WTC11 (cell line): ENCODE measurements around the gene RASA4B. TPM values are rescaled to one million over a fixed set of nuclear protein-coding genes. Genes with fewer than 3 reads are reported as not detected.

ENCODE experiments used
- ATAC-seq: fragments of 200-7000 bp; cut with Tn5 transposase; 2 replicates; pipeline ENCODE4 v1.10.0; 2021; ENCODE audit warnings: mild to moderate bottlenecking, moderate library complexity
- CTCF ChIA-PET: fragments of 300-600 bp; sonication (Branson Sonifier 250); formaldehyde crosslinking; loops from one replicate; lab custom pipeline; 2021; ENCODE audit warnings: antibody characterized with exemption; lab: Charles Lee
- POLR2A ChIA-PET: fragments of 350-600 bp; sonication (Branson Sonifier 250); formaldehyde crosslinking; loops from one replicate; lab custom pipeline; 2021; ENCODE audit warnings: antibody characterized with exemption; lab: Charles Lee
- DNase-seq: peaks from one replicate; pipeline ENCODE4 v3.0.0; 2021; ENCODE audit warnings: low spot score
- H3K27ac Mint-ChIP-seq: 2 replicates; pipeline ENCODE4 v1.8.0; 2021; ENCODE audit warnings: mixed read lengths
- H3K27me3 Mint-ChIP-seq: 2 replicates; pipeline ENCODE4 v1.8.0; 2021; ENCODE audit warnings: low read depth, mild to moderate bottlenecking, moderate library complexity, mixed read lengths
- H3K36me3 Mint-ChIP-seq: 2 replicates; pipeline ENCODE4 v1.8.0; 2021; ENCODE audit warnings: mixed read lengths
- H3K4me1 Mint-ChIP-seq: 2 replicates; pipeline ENCODE4 v1.8.0; 2022; ENCODE audit warnings: mixed read lengths
- H3K4me3 Mint-ChIP-seq: 2 replicates; pipeline ENCODE4 v1.8.0; 2021; ENCODE audit warnings: mild to moderate bottlenecking, moderate library complexity, mixed read lengths
- H3K9me3 Mint-ChIP-seq: 2 replicates; pipeline ENCODE4 v1.8.0; 2021; ENCODE audit warnings: mixed read lengths
- ATF6 ChIP-seq: sonication (generic); formaldehyde crosslinking; IDR thresholded peaks from 2 replicates; pipeline ENCODE4 v1.8.1; 2023; ENCODE audit warnings: mild to moderate bottlenecking, missing genetic modification reagents
- CBFB ChIP-seq: sonication (generic); formaldehyde crosslinking; IDR thresholded peaks from 2 replicates; pipeline ENCODE4 v1.8.1; 2022; ENCODE audit warnings: mild to moderate bottlenecking, low read depth, missing genetic modification reagents
- CTCF ChIP-seq: fragments of 200-600 bp; IDR thresholded peaks from 2 replicates; pipeline ENCODE4 v1.8.0; 2022; ENCODE audit warnings: antibody characterized with exemption
- E2F1 ChIP-seq: sonication (generic); formaldehyde crosslinking; IDR thresholded peaks from 2 replicates; pipeline ENCODE4 v1.8.0; 2022; ENCODE audit warnings: mild to moderate bottlenecking, missing genetic modification reagents
- E2F4 ChIP-seq: sonication (generic); formaldehyde crosslinking; IDR thresholded peaks from 2 replicates; pipeline ENCODE4 v1.8.1; 2022; ENCODE audit warnings: low read depth, mild to moderate bottlenecking, moderate library complexity, missing genetic modification reagents, borderline replicate concordance
- FOXJ3 ChIP-seq: sonication (generic); formaldehyde crosslinking; IDR thresholded peaks from 2 replicates; pipeline ENCODE4 v1.9.0; 2021; ENCODE audit warnings: missing genetic modification reagents, mild to moderate bottlenecking, borderline replicate concordance
- FOXP1 ChIP-seq: sonication (generic); formaldehyde crosslinking; IDR thresholded peaks from 2 replicates; pipeline ENCODE4 v1.8.0; 2022; ENCODE audit warnings: missing genetic modification reagents, mild to moderate bottlenecking, moderate library complexity, borderline replicate concordance
- GTF2I ChIP-seq: fragments of 250-450 bp; sonication (Bioruptor Pico); conservative IDR thresholded peaks from 2 replicates; pipeline ENCODE4 v1.4.0; 2021; ENCODE audit warnings: mild to moderate bottlenecking
- HMGXB4 ChIP-seq: sonication (generic); formaldehyde crosslinking; IDR thresholded peaks from 2 replicates; pipeline ENCODE4 v1.8.1; 2023; ENCODE audit warnings: mild to moderate bottlenecking, moderate library complexity, missing genetic modification reagents
- IRF1 ChIP-seq: sonication (generic); formaldehyde crosslinking; IDR thresholded peaks from 2 replicates; pipeline ENCODE4 v1.8.0; 2023; ENCODE audit warnings: missing genetic modification reagents
- KAT7 ChIP-seq: sonication (generic); formaldehyde crosslinking; IDR thresholded peaks from 2 replicates; pipeline ENCODE4 v1.8.1; 2023; ENCODE audit warnings: missing genetic modification reagents, mild to moderate bottlenecking, borderline replicate concordance
- RORB ChIP-seq: fragments of 250-450 bp; sonication (Bioruptor Pico); IDR thresholded peaks from 2 replicates; pipeline ENCODE4 v1.9.0; 2021; ENCODE audit warnings: mild to moderate bottlenecking
- STAT6 ChIP-seq: sonication (generic); formaldehyde crosslinking; conservative IDR thresholded peaks from 2 replicates; pipeline ENCODE4 v1.8.1; 2023; ENCODE audit warnings: mild to moderate bottlenecking, low read depth, missing genetic modification reagents, moderate library complexity
- USF1 ChIP-seq: sonication (generic); formaldehyde crosslinking; IDR thresholded peaks from 2 replicates; pipeline ENCODE4 v1.8.0; 2022; ENCODE audit warnings: mild to moderate bottlenecking, missing genetic modification reagents
- ZMAT4 ChIP-seq: fragments of 250-450 bp; sonication (Bioruptor Pico); IDR thresholded peaks from 2 replicates; pipeline ENCODE4 v1.9.0; 2021; ENCODE audit warnings: mild to moderate bottlenecking
- ZNF138 ChIP-seq: sonication (generic); formaldehyde crosslinking; conservative IDR thresholded peaks from 2 replicates; pipeline ENCODE4 v1.8.1; 2022; ENCODE audit warnings: mild to moderate bottlenecking, moderate library complexity, missing genetic modification reagents
- ZNF281 ChIP-seq: sonication (generic); formaldehyde crosslinking; IDR thresholded peaks from 2 replicates; pipeline ENCODE4 v1.8.0; 2023; ENCODE audit warnings: mild to moderate bottlenecking, missing genetic modification reagents
- ZNF423 ChIP-seq: fragments of 250-450 bp; sonication (Bioruptor Pico); IDR thresholded peaks from 2 replicates; pipeline ENCODE4 v2.1.2; 2022; ENCODE audit warnings: mild to moderate bottlenecking, moderate library complexity
- ZSCAN18 ChIP-seq: fragments of 250-450 bp; sonication (Bioruptor Pico); IDR thresholded peaks from 2 replicates; pipeline ENCODE4 v2.1.2; 2022; ENCODE audit warnings: mild to moderate bottlenecking, moderate library complexity
- total RNA-seq: library from RNA; stranded (reverse); gene quantifications from 3 replicates; pipeline ENCODE4 v1.2.3, GENCODE V29; 2021

Gene RASA4B
- total RNA-seq, 1 experiment from 2014 or later, result 3.9 TPM

- Mint-ChIP-seq H3K27me3 (no peaks in the 10 kb centered on the region), H3K36me3 (peaks cover 9% of the 10 kb centered on the region), H3K4me3 (no peak overlapping the region), H3K27ac (peak overlapping the region; percentile 76), H3K9me3 (no peaks in the 10 kb centered on the region), H3K4me1 (peaks cover 10% of the 10 kb centered on the region)
- POLR2A ChIA-PET, result no interaction called here
- no peak for TF ChIP-seq KAT7
- TF ChIP-seq ZNF423 (CRISPR knock-in tag), result no peak
- TF ChIP-seq USF1 (CRISPR knock-in tag), result no peak
- no peak for TF ChIP-seq FOXP1
- TF ChIP-seq ATF6 (CRISPR knock-in tag), result no peak
- no peak for TF ChIP-seq STAT6 (CRISPR knock-in tag)
- no peak for TF ChIP-seq RORB (CRISPR knock-in tag)
- no peak for TF ChIP-seq IRF1 (CRISPR knock-in tag)
- TF ChIP-seq GTF2I (CRISPR knock-in tag), result no peak
- no peak for TF ChIP-seq ZNF138 (CRISPR knock-in tag)
- TF ChIP-seq ZMAT4, result no peak
- TF ChIP-seq E2F4 (CRISPR knock-in tag), result no peak
- TF ChIP-seq ZSCAN18, result no peak
- TF ChIP-seq CTCF, result no peak
- no peak for TF ChIP-seq ZNF281 (CRISPR knock-in tag)
- no peak for TF ChIP-seq E2F1
- no peak for TF ChIP-seq FOXJ3 (CRISPR knock-in tag)
- TF ChIP-seq CBFB (CRISPR knock-in tag), result no peak
- TF ChIP-seq HMGXB4 (CRISPR knock-in tag), result no peak
- ATAC-seq (no peak), DNase-seq (no peak)
- CTCF ChIA-PET, result no interaction called here
Measured at GRCh38 chr7:102444961-102445673, 72.5 kb downstream of the RASA4B start.
